Thoracic aorta endothelial cell (primary cell): Measurements from ENCODE around the gene CLEC9A. TPM values are rescaled to one million over a fixed set of nuclear protein-coding genes. Genes with fewer than 3 reads are reported as not detected.

Experiments
- total RNA-seq: library from RNA; depleted of rRNA; stranded (reverse); fragments of >200 nt; gene quantifications from 2 replicates; pipeline ENCODE4 v1.2.3, GENCODE V29; 2012

The CLEC9A gene
- total RNA-seq: not detected in 2 replicates

GRCh38 chr12:10030446-10030845, at the start of gene CLEC9A:
CLEC9A (plus strand) TSS chr12:10030682; CDS start chr12:10052688, 22,006 bp downstream.

GRCh38 chr12:9999016-9999415, 31.5 kb upstream of the CLEC9A start, which contains the start of gene CLEC1B:
CLEC1B (minus strand) TSS chr12:9999121; CDS start chr12:9999100, 21 bp downstream.

GRCh38 chr12:10098791-10099190, 68.3 kb downstream of the CLEC9A start, which contains the start of gene CLEC1A:
CLEC1A (minus strand) TSS chr12:10098985; CDS start chr12:10098922, 63 bp downstream.

Other genes with a start within 250 kb of the CLEC9A start
- gene KLRF1, start 203.2 kb upstream of the CLEC9A start, total RNA-seq: 0.27 TPM in 1 of 2 replicates, not detected in the other
- 24.6 and 79.1 TPM in 2 replicates for gene CLEC2B, start 161.3 kb upstream of the CLEC9A start, total RNA-seq
- not detected in 2 replicates for gene KLRF2, start 149.2 kb upstream of the CLEC9A start, total RNA-seq
- gene CLEC2A, start 98.3 kb upstream of the CLEC9A start, total RNA-seq: not detected in 2 replicates
- not detected in 2 replicates for gene CLEC12A, start 59.3 kb upstream of the CLEC9A start, total RNA-seq
- gene CLEC1B, start 31.6 kb upstream of the CLEC9A start, total RNA-seq: not detected in 2 replicates
- gene CLEC12B, start 20.1 kb upstream of the CLEC9A start, total RNA-seq: 0.29 and 0.66 TPM in 2 replicates
- gene CLEC1A, start 68.3 kb downstream of the CLEC9A start, total RNA-seq: 10.6 and 47.8 TPM in 2 replicates
- not detected in 2 replicates for gene CLEC7A, start 99.5 kb downstream of the CLEC9A start, total RNA-seq
- not detected in 2 replicates for gene OLR1, start 141.4 kb downstream of the CLEC9A start, total RNA-seq
- not detected in 2 replicates for gene TMEM52B, start 148.3 kb downstream of the CLEC9A start, total RNA-seq
- gene GABARAPL1, start 182.2 kb downstream of the CLEC9A start, total RNA-seq: 34.5 and 43.0 TPM in 2 replicates